ENCODE data around the gene ABR.
"Not testable (repeated sequence)": the region's sequence is repeated elsewhere in the genome, so short reads cannot be mapped to it uniquely, and the experiment has no call there.

- TF ChIP-seq CTCF, POLR2A, EP300 (IDR thresholded peaks at IDR 0.05): not testable (repeated sequence)
Observed at GRCh38 chr17:1199271-1199743, 19.5 kb upstream of the ABR start.
